IMR-90 (cell line): ENCODE measurements around the gene SLC9C2. TPM values are rescaled to one million over a fixed set of nuclear protein-coding genes. Genes with fewer than 3 reads are reported as not detected.

Experiments
- ATAC-seq: fragments of 200-7000 bp; cut with Tn5 transposase; 2 replicates; pipeline ENCODE4 v1.9.1; 2020; ENCODE audit warnings: low read depth, mild to moderate bottlenecking, moderate library complexity
- BruUV-seq: library from RNA; stranded (reverse); fragments of 400-500 nt; replicated peaks from 2 replicates; lab custom pipeline; 2021; lab: Mats Ljungman, UMichigan
- CTCF ChIA-PET: fragments of 300-600 bp; formaldehyde crosslinking; extraction: SDS; loops from one replicate; lab custom pipeline; 2021; ENCODE audit warnings: antibody characterized with exemption; lab: Yijun Ruan, JAX
- POLR2A ChIA-PET: fragments of 300-600 bp; sonication (Branson Sonifier 250); formaldehyde crosslinking; loops from one replicate; lab custom pipeline; 2022; ENCODE audit warnings: antibody characterized with exemption; ENCODE audit not compliant: unreplicated experiment; lab: Charles Lee
- DNase-seq: peaks from one replicate; pipeline ENCODE4 v3.0.0; 2013
- H2AFZ ChIP-seq: replicated peaks from 2 replicates; pipeline ENCODE3; 2013; ENCODE audit warnings: low read length, mild to moderate bottlenecking; ENCODE audit not compliant: poor library complexity
- H2AK5ac ChIP-seq: 2 replicates; pipeline ENCODE4 v1.6.1; 2013; ENCODE audit warnings: low read depth, low read length, inconsistent platforms
- H2AK9ac ChIP-seq: replicated peaks from 2 replicates; pipeline ENCODE3; 2013; ENCODE audit warnings: mild to moderate bottlenecking, low read depth, low read length, moderate library complexity; ENCODE audit not compliant: poor library complexity
- H2BK120ac ChIP-seq: 2 replicates; pipeline ENCODE4 v1.6.1; 2013; ENCODE audit warnings: low read depth, low read length, inconsistent platforms
- H2BK15ac ChIP-seq: 3 replicates; pipeline ENCODE4 v1.6.1; 2013; ENCODE audit warnings: low read depth, low read length, inconsistent platforms
- H2BK20ac ChIP-seq: 2 replicates; pipeline ENCODE4 v1.6.1; 2013; ENCODE audit warnings: low read depth, mild to moderate bottlenecking, inconsistent platforms, low read length, moderate library complexity
- H2BK5ac ChIP-seq: 2 replicates; pipeline ENCODE4 v1.6.1; 2013; ENCODE audit warnings: mild to moderate bottlenecking, low read depth, low read length, inconsistent platforms; ENCODE audit not compliant: poor library complexity, severe bottlenecking
- H3K14ac ChIP-seq: replicated peaks from 2 replicates; pipeline ENCODE4 v1.6.1; 2013; ENCODE audit warnings: low read depth, low read length, inconsistent platforms
- H3K18ac ChIP-seq: 2 replicates; pipeline ENCODE4 v1.6.1; 2013; ENCODE audit warnings: low read depth, low read length, control low read depth
- H3K23ac ChIP-seq: 2 replicates; pipeline ENCODE4 v1.6.1; 2013; ENCODE audit warnings: low read depth, low read length, inconsistent platforms
- H3K27ac ChIP-seq: 2 replicates; pipeline ENCODE4 v1.5.1; 2013; ENCODE audit warnings: mild to moderate bottlenecking, control low read depth, low read length; ENCODE audit not compliant: insufficient read depth
- H3K27me3 ChIP-seq: 2 replicates; pipeline ENCODE4 v1.6.1; 2013; ENCODE audit warnings: low read length; ENCODE audit not compliant: control insufficient read depth, insufficient read depth
- H3K36me3 ChIP-seq: 2 replicates; pipeline ENCODE4 v1.6.1; 2013; ENCODE audit warnings: low read length, mixed read lengths; ENCODE audit not compliant: control insufficient read depth, insufficient read depth
- H3K4ac ChIP-seq: 2 replicates; pipeline ENCODE4 v1.6.1; 2013; ENCODE audit warnings: low read depth, low read length, inconsistent platforms
- H3K4me1 ChIP-seq: 2 replicates; pipeline ENCODE4 v1.6.1; 2013; ENCODE audit warnings: low read length, mixed read lengths; ENCODE audit not compliant: control insufficient read depth, insufficient read depth
- H3K4me2 ChIP-seq: 2 replicates; pipeline ENCODE4 v1.6.1; 2013; ENCODE audit warnings: low read depth, mild to moderate bottlenecking, control low read depth, low read length, moderate library complexity
- H3K4me3 ChIP-seq: 2 replicates; pipeline ENCODE4 v1.5.1; 2013; ENCODE audit warnings: low read depth, mild to moderate bottlenecking, control low read depth, low read length, moderate library complexity; ENCODE audit not compliant: insufficient read depth
- H3K56ac ChIP-seq: 2 replicates; pipeline ENCODE4 v1.6.1; 2013; ENCODE audit warnings: low read length, inconsistent platforms; ENCODE audit not compliant: insufficient read depth; ENCODE audit errors: extremely low read depth
- H3K79me1 ChIP-seq, 2 experiments: 2 replicates each; pipeline ENCODE4 v1.6.1; 2013; ENCODE audit warnings: low read length in 2 of 2, inconsistent platforms in 1 of 2, low read depth in 1 of 2
- H3K9ac ChIP-seq: 2 replicates; pipeline ENCODE4 v1.6.1; 2013; ENCODE audit warnings: low read depth, low read length, control low read depth
- H3K9me1 ChIP-seq: 2 replicates; pipeline ENCODE4 v1.6.1; 2013; ENCODE audit warnings: low read length, inconsistent platforms; ENCODE audit not compliant: insufficient read depth
- H3K9me3 ChIP-seq: 2 replicates; pipeline ENCODE4 v1.6.1; 2013; ENCODE audit warnings: low read length; ENCODE audit not compliant: control insufficient read depth, insufficient read depth
- H4K20me1 ChIP-seq: 2 replicates; pipeline ENCODE4 v1.6.1; 2013; ENCODE audit warnings: low read length, inconsistent platforms; ENCODE audit not compliant: insufficient read depth
- H4K5ac ChIP-seq: 2 replicates; pipeline ENCODE4 v1.6.1; 2013; ENCODE audit warnings: mild to moderate bottlenecking, low read depth, low read length, control low read depth
- H4K8ac ChIP-seq, 2 experiments: 2 replicates each; pipeline ENCODE4 v1.6.1; 2013; ENCODE audit warnings: low read depth in 2 of 2, low read length in 2 of 2, control low read depth in 1 of 2, inconsistent platforms in 1 of 2
- H4K91ac ChIP-seq: 2 replicates; pipeline ENCODE4 v1.6.1; 2013; ENCODE audit warnings: low read depth, low read length, inconsistent platforms; ENCODE audit not compliant: insufficient read depth
- CEBPB ChIP-seq: IDR thresholded peaks from 2 replicates; pipeline ENCODE4 v1.6.1; 2012; ENCODE audit warnings: low read depth, low read length, improper control_type of control experiment
- FOS ChIP-seq: fragments of 150-350 bp; IDR thresholded peaks from 2 replicates; pipeline ENCODE4 v1.6.1; 2016; ENCODE audit warnings: low read depth, low read length
- MAFK ChIP-seq: IDR thresholded peaks from 2 replicates; pipeline ENCODE4 v1.6.1; 2012; ENCODE audit warnings: low read depth, low read length, improper control_type of control experiment
- MXI1 ChIP-seq: IDR thresholded peaks from 2 replicates; pipeline ENCODE4 v1.6.1; 2012; ENCODE audit warnings: low read depth, mild to moderate bottlenecking, low read length, moderate library complexity, borderline replicate concordance
- WGBS, 2 experiments: methylation state at CpG; one replicate each; pipeline versions ENCODE4 v1.1.5 to v1.1.7; 2013; ENCODE audit warnings: missing lambda C conversion rate in 2 of 2; ENCODE audit not compliant: insufficient read length in 1 of 2; ENCODE audit errors: extremely low coverage in 2 of 2; 5-methylcytosine and 5-hydroxymethylcytosine counted together
- dilution Hi-C: fragments of 300-500 bp; cut with HindIII; formaldehyde crosslinking; loops from one replicate; pipeline ENCODE4 v1.14.3; 2018; ENCODE audit warnings: low sequenced_read_pairs; ENCODE audit not compliant: unreplicated experiment
- in situ Hi-C: fragments of 300-500 bp; cut with MboI; formaldehyde crosslinking; loops from 3 replicates; pipeline ENCODE4 v1.14.3; 2019; ENCODE audit warnings: low sequenced_read_pairs, inconsistent platforms, mixed read lengths
- intact Hi-C: fragments of 100-400 bp; cut with micrococcal nuclease; formaldehyde crosslinking; loops from 2 replicates; pipeline ENCODE4 v1.10.0; 2022
- polyA plus RNA-seq, 3 experiments: library from polyadenylated mRNA; depleted of rRNA; stranded (reverse); fragments of >200 nt; gene quantifications; 2 replicates each; pipeline ENCODE4 v1.2.3, GENCODE V29; 2012; ENCODE audit warnings: low replicate concordance in 1 of 3
- total RNA-seq: library from RNA; depleted of rRNA; stranded (reverse); fragments of >200 nt; gene quantifications from 2 replicates; pipeline ENCODE4 v1.2.3, GENCODE V29; 2012

SLC9C2 gene
- total and polyA plus RNA-seq, 2 of the 4 experiments (the other 2 are of a cell fraction), result not detected

DNA sequence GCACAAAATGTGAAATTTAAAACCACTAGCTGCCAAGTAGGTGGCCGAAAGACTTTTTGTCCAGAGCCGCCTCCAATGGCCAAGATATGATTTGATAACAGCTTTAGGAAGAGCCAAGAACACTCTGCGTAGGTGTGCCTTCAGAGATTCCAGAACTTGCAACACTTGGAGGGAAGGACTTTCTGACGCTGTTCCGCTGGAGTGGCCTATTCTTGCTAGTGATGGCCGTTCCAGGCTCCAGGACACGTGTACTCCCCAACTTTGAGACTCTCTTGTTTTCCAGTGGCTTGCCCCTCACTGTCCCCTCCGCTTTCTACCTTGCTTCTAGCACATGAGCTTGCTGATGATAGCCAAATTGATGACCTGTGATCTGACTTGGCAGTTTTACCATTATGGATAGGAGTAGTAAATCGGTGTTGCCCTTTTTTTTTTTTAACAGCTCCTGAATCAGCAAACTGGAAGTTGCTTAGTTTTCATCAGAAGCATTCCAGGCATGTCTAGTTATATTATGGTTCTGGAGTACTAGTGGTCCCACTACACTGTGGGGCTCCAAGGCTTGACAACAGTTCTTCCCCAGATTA, 124.7 kb downstream of the SLC9C2 start:
- Histone ChIP-seq H4K91ac (peak overlapping the region; percentile 62; the same call in 1 of the 2 replicates), H4K20me1 (peaks cover 23% of the 10 kb centered on the region; the same call in 1 of the 2 replicates), H2BK120ac (no peak overlapping the region), H3K18ac (0 out of 2 replicates have a peak overlapping the region, but pooled peaks have one; percentile 4), H4K5ac (no peak overlapping the region), H2BK15ac (no peak overlapping the region), H3K36me3 (peaks cover 13% of the 10 kb centered on the region), H2BK20ac (0 out of 2 replicates have a peak overlapping the region, but pooled peaks have one; percentile 6), H3K14ac (peak overlapping the region; percentile 91), H3K79me1 (peaks cover 22 to 74% of the 10 kb centered on the region in 2 experiments), H3K4me2 (peak overlapping the region; percentile 91), H3K56ac (peak overlapping the region; percentile 28), H2AFZ (peak overlapping the region; percentile 97), H2AK9ac (peak overlapping the region; percentile 75), H2AK5ac (peak overlapping the region; percentile 75), H3K9me3 (no peaks in the 10 kb centered on the region), H3K27ac (peak overlapping the region; percentile 98), H3K27me3 (no peaks in the 10 kb centered on the region), H4K8ac (peak overlapping the region; percentile 2 to 70; a peak in 2 of 4 replicates), H3K4ac (peak overlapping the region; percentile 91), H3K9me1 (peaks cover 7% of the 10 kb centered on the region; the same call in 1 of the 2 replicates), H3K4me1 (peaks cover 15% of the 10 kb centered on the region), H3K4me3 (peak overlapping the region; percentile 95), H3K23ac (peak overlapping the region; percentile 96), H2BK5ac (peak overlapping the region; percentile 87), H3K9ac (peak overlapping the region; percentile 98)
- intact Hi-C loops, result loop anchor here (1.0 to 5.0 kb wide), 3 partner anchors 47 to 546 kb away; partner anchors contain the start of gene KLHL20
- ChIA-PET CTCF (interaction anchor here (0.7 to 3.0 kb wide), 2 partner anchors 29 to 48 kb away, joined by 3 to 17 read pairs; no protein-coding TSS in a partner anchor), POLR2A (interaction anchor here (0.6 to 1.5 kb wide), 4 partner anchors 11 to 682 kb away, joined by 3 to 5 read pairs (median 3); no protein-coding TSS in a partner anchor)
- dilution Hi-C loops, result no loop called here
- TF ChIP-seq MAFK, result 0 out of 2 replicates have a peak, but pooled peaks have one; percentile 41
- TF ChIP-seq MXI1, result peak; percentile 93
- peak; percentile 89 for TF ChIP-seq CEBPB
- no peak for TF ChIP-seq FOS
- 0% methylated on average over 6 of the region's 9 CpGs; no CpG with 5 or more reads in 1 of the 2 experiments for WGBS, 2 experiments
- ATAC-seq, result no peak; the same call in 1 of the 2 replicates
- BruUV-seq, result TSS peak; percentile 43
- in situ Hi-C loops, result no loop called here
- DNase-seq, result peak; percentile 82
